Breast epithelium (tissue), 4 donors: ENCODE results near the gene LDLRAD3. TPM values are rescaled to one million over a fixed set of nuclear protein-coding genes. Genes with fewer than 3 reads are reported as not detected.
"Not testable (repeated sequence)": the region's sequence is repeated elsewhere in the genome, so short reads cannot be mapped to it uniquely, and the experiment has no call there.

ENCODE experiments used
- DNase-seq, 2 donors: peaks; one replicate each; pipeline ENCODE4 v3.0.0-alpha.2; 2019; ENCODE audit warnings: low spot score in 2 of 2
- H3K27ac ChIP-seq, 2 donors: fragments of 200-600 bp; sonication (generic) in 1 of 2; one replicate each; pipeline ENCODE4 v1.5.1; 2016 to 2019; ENCODE audit warnings: mild to moderate bottlenecking in 1 of 2
- H3K27me3 ChIP-seq, 2 donors: fragments of 200-600 bp; sonication (generic) in 1 of 2; one replicate each; pipeline versions ENCODE4 v1.5.1 to v1.6.0; 2017 to 2019; ENCODE audit warnings: control low read depth in 1 of 2, mild to moderate bottlenecking in 1 of 2
- H3K36me3 ChIP-seq: fragments of 200-600 bp; one replicate; pipeline ENCODE4 v1.5.1; 2019
- H3K4me1 ChIP-seq, 2 donors: fragments of 200-600 bp; sonication (generic); one replicate each; pipeline ENCODE4 v1.5.1; 2016 to 2019; ENCODE audit warnings: control low read depth in 1 of 2
- H3K4me3 ChIP-seq, 3 donors: fragments of 200-600 bp; sonication (generic); 1 replicate in 2 of 3; 2 replicates in 1 of 3; pipeline ENCODE4 v1.5.1; 2016 to 2019; ENCODE audit warnings: mild to moderate bottlenecking in 3 of 3, moderate library complexity in 2 of 3
- H3K9me3 ChIP-seq, 2 donors: fragments of 200-600 bp; sonication (generic) in 1 of 2; one replicate each; pipeline ENCODE4 v1.5.1; 2016 to 2019; ENCODE audit warnings: control low read depth in 1 of 2
- CTCF ChIP-seq, 3 donors: fragments of 450-650 bp; IDR thresholded peaks; one replicate each; pipeline ENCODE4 v1.5.1; 2016 to 2017; ENCODE audit warnings: antibody characterized with exemption in 3 of 3, mild to moderate bottlenecking in 3 of 3, moderate library complexity in 3 of 3
- POLR2A ChIP-seq: fragments of 450-650 bp; IDR thresholded peaks from one replicate; pipeline ENCODE4 v1.6.1; 2016; ENCODE audit warnings: antibody characterized with exemption, mild to moderate bottlenecking, moderate library complexity
- POLR2AphosphoS5 ChIP-seq, 3 donors: sonication (generic); formaldehyde crosslinking; IDR thresholded peaks; one replicate each; pipeline ENCODE4 v1.6.1; 2017; ENCODE audit warnings: antibody characterized with exemption in 3 of 3
- intact Hi-C: fragments of 100-400 bp; cut with DNase I; formaldehyde crosslinking; loops from one replicate; pipeline ENCODE4 v1.15.1; 2023; ENCODE audit warnings: low total_unique reads
- total RNA-seq, 3 donors: library from RNA; depleted of rRNA; stranded (reverse); fragments of >200 nt; gene quantifications; one replicate each; pipeline ENCODE4 v1.1.0, GENCODE V29; 2016

The LDLRAD3 gene
- total RNA-seq, 3 donors from 2014 or later = 20.3 to 45.4 (median 40.6) TPM

- Histone ChIP-seq H3K36me3 (no peaks in the 10 kb centered on the region), H3K4me1 (peaks cover 3 to 15% of the 10 kb centered on the region in 2 donors), H3K27me3 (no peaks in the 10 kb centered on the region), H3K4me3 (no peak overlapping the region), H3K9me3 (no peaks in the 10 kb centered on the region), H3K27ac (peak overlapping the region in 1 of 2 donors; percentile 46)
- intact Hi-C loops = no loop called here
- DNase-seq = no peak
- TF ChIP-seq POLR2A (no peak), CTCF (IDR thresholded peaks at IDR 0.05) (no peak), POLR2AphosphoS5 (IDR thresholded peaks at IDR 0.05) (no peak)
Measured at GRCh38 chr11:36012455-36012854, 68.6 kb downstream of the LDLRAD3 start.

GRCh38 chr11:36012979-36013378 lies 69.1 kb downstream of the LDLRAD3 start:
- Histone ChIP-seq H3K27me3 (no peaks in the 10 kb centered on the region), H3K4me3 (no peak overlapping the region), H3K36me3 (no peaks in the 10 kb centered on the region), H3K4me1 (peaks cover 3 to 15% of the 10 kb centered on the region in 2 donors), H3K9me3 (no peaks in the 10 kb centered on the region), H3K27ac (peak overlapping the region in 1 of 2 donors; percentile 46)
- no peak for DNase-seq
- no peak for TF ChIP-seq POLR2AphosphoS5 (IDR thresholded peaks at IDR 0.05)
- TF ChIP-seq CTCF (IDR thresholded peaks at IDR 0.05) = no peak
- TF ChIP-seq POLR2A = no peak
- intact Hi-C loops = no loop called here

- Histone ChIP-seq H3K27ac (peak overlapping the region in 1 of 2 donors; percentile 17), H3K4me1 (peaks cover 3 to 15% of the 10 kb centered on the region in 2 donors)
- DNase-seq, H3K9me3 ChIP-seq, H3K4me3 ChIP-seq, intact Hi-C loops, H3K36me3 ChIP-seq, H3K27me3 ChIP-seq: not testable (repeated sequence)
Measured at GRCh38 chr11:36013446-36013845, 69.6 kb downstream of the LDLRAD3 start.

- Histone ChIP-seq H3K4me3 (no peak overlapping the region), H3K27ac (peak overlapping the region in 1 of 2 donors; percentile 17), H3K36me3 (no peaks in the 10 kb centered on the region), H3K9me3 (no peaks in the 10 kb centered on the region), H3K27me3 (no peaks in the 10 kb centered on the region), H3K4me1 (peaks cover 3 to 12% of the 10 kb centered on the region in 2 donors)
- DNase-seq = no peak
- TF ChIP-seq CTCF (IDR thresholded peaks at IDR 0.05) (no peak), POLR2AphosphoS5 (IDR thresholded peaks at IDR 0.05) (no peak), POLR2A (no peak)
- intact Hi-C loops = no loop called here
Measured at GRCh38 chr11:36013950-36014897, 70.4 kb downstream of the LDLRAD3 start.

GRCh38 chr11:36014898-36015665 lies 71.2 kb downstream of the LDLRAD3 start:
- H3K4me3 ChIP-seq = no peak overlapping the region
- no peaks in the 10 kb centered on the region for H3K36me3 ChIP-seq
- H3K9me3 ChIP-seq = no peaks in the 10 kb centered on the region
- H3K4me1 ChIP-seq = peaks cover 3% of the 10 kb centered on the region in 2 donors
- TF ChIP-seq POLR2AphosphoS5 (IDR thresholded peaks at IDR 0.05) (no peak), CTCF (IDR thresholded peaks at IDR 0.05) (no peak), POLR2A (no peak)
- intact Hi-C loops = no loop called here
- H3K27me3 ChIP-seq = no peaks in the 10 kb centered on the region
- DNase-seq = no peak
- peak overlapping the region; percentile 59 to 78 for H3K27ac ChIP-seq
